ENCODE data around the gene FNDC3B. TPM values are rescaled to one million over a fixed set of nuclear protein-coding genes. Genes with fewer than 3 reads are reported as not detected.
A peak's percentile ranks its signal among the peaks of the same experiment; 100 is the strongest.

FNDC3B gene
- total and polyA plus RNA-seq, 4 donors: 13.3 to 175 (median 100) TPM

- no peak for TF ChIP-seq CTCF (IDR thresholded peaks at IDR 0.05; ENCODE audit: control extremely low read depth, extremely low read depth)
- 81 to 88% methylated on average over 4 of the region's 4 CpGs for WGBS, 2 donors
- Histone ChIP-seq H3K36me3 (ENCODE audit: control insufficient read depth in 4 of 4, insufficient read depth in 4 of 4, low read length in 4 of 4) (peaks cover 6 to 10% (median 8%) of the 10 kb centered on the region in 4 donors), H3K9me3 (ENCODE audit: control insufficient read depth in 4 of 4, insufficient read depth in 3 of 4, low read length in 3 of 4) (no peaks in the 10 kb centered on the region), H3K27ac (ENCODE audit: low read depth in 1 of 2, low read length in 1 of 2) (peak overlapping the region in 1 of 2 donors; percentile 76), H3K4me3 (no peak overlapping the region), H3K9ac (ENCODE audit: insufficient read depth in 1 of 2, low read length in 2 of 2) (no peak overlapping the region), H3K27me3 (ENCODE audit: control insufficient read depth in 3 of 3, insufficient read depth in 3 of 3, low read length in 2 of 3) (no peaks in the 10 kb centered on the region), H3K4me1 (ENCODE audit: control insufficient read depth in 5 of 5, insufficient read depth in 5 of 5, low read length in 5 of 5) (peaks cover 0 to 27% (median 5%) of the 10 kb centered on the region in 5 donors)
- DNase-seq (no peak), ATAC-seq (ENCODE audit: insufficient read depth, low FRiP score) (no peak)
Measured at GRCh38 chr3:172287937-172288477, 248.6 kb downstream of the FNDC3B start.

DNA sequence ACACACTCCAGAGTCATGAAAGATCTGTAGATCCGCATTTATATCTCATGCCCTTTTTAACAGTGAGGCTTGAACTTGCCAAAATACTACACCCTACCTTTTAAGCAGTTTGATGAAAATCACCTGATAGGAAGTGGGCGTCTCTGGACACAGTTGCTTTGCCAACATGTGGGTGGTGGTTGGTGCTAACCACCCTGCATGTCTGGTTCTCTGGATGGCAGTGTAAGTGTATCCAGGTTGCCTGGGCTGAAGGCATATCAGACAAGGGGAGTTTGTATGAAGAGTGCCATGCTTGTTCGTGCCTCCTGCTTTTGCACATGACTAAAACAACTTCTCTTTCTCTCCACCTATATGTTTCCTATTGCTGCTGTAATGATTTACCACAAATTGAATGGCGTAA, 249.3 kb downstream of the FNDC3B start:
- ATAC-seq (ENCODE audit: insufficient read depth, low FRiP score): no peak
- Histone ChIP-seq H3K36me3 (ENCODE audit: control insufficient read depth in 4 of 4, insufficient read depth in 4 of 4, low read length in 4 of 4) (peaks cover 6 to 10% (median 8%) of the 10 kb centered on the region in 4 donors), H3K4me3 (no peak overlapping the region), H3K4me1 (ENCODE audit: control insufficient read depth in 5 of 5, insufficient read depth in 5 of 5, low read length in 5 of 5) (peaks cover 0 to 27% (median 5%) of the 10 kb centered on the region in 5 donors), H3K27ac (ENCODE audit: low read depth in 1 of 2, low read length in 1 of 2) (peak overlapping the region in 1 of 2 donors; percentile 76), H3K27me3 (ENCODE audit: control insufficient read depth in 3 of 3, insufficient read depth in 3 of 3, low read length in 2 of 3) (no peaks in the 10 kb centered on the region), H3K9ac (ENCODE audit: insufficient read depth in 1 of 2, low read length in 2 of 2) (no peak overlapping the region), H3K9me3 (ENCODE audit: control insufficient read depth in 4 of 4, insufficient read depth in 3 of 4, low read length in 3 of 4) (no peaks in the 10 kb centered on the region)
- DNase-seq: no peak
- 73 to 74% methylated on average over 4 of the region's 4 CpGs for WGBS, 2 donors
- TF ChIP-seq CTCF (IDR thresholded peaks at IDR 0.05; ENCODE audit: control extremely low read depth, extremely low read depth): no peak

DNA sequence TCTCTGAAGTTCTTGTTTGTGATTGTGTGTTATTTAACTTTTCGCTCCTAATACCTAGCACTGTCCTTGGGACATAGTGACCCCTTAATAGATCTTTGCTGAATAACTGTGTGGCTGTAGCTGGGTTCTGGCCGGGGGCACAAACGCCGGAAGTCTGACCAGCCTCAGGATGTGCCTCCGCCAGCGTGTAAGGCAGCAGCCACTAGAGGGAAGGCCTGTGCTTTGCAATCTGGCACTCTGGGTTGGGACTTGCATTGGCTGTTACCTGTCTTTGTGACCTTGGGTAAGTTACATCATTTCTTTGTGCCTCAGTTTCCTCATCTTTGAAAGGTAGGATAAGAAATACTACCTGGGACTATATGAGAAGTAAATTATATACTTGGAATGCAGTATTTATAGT, 250.2 kb downstream of the FNDC3B start:
- ATAC-seq (ENCODE audit: insufficient read depth, low FRiP score) (no peak), DNase-seq (no peak)
- Histone ChIP-seq H3K27ac (ENCODE audit: low read depth in 1 of 2, low read length in 1 of 2) (peak overlapping the region in 1 of 2 donors; percentile 4), H3K4me1 (ENCODE audit: control insufficient read depth in 5 of 5, insufficient read depth in 5 of 5, low read length in 5 of 5) (peaks cover 0 to 27% (median 5%) of the 10 kb centered on the region in 5 donors), H3K36me3 (ENCODE audit: control insufficient read depth in 4 of 4, insufficient read depth in 4 of 4, low read length in 4 of 4) (peaks cover 6 to 8% (median 8%) of the 10 kb centered on the region in 4 donors), H3K9ac (ENCODE audit: insufficient read depth in 1 of 2, low read length in 2 of 2) (no peak overlapping the region), H3K4me3 (no peak overlapping the region), H3K27me3 (ENCODE audit: control insufficient read depth in 3 of 3, insufficient read depth in 3 of 3, low read length in 2 of 3) (no peaks in the 10 kb centered on the region), H3K9me3 (ENCODE audit: control insufficient read depth in 4 of 4, insufficient read depth in 3 of 4, low read length in 3 of 4) (no peaks in the 10 kb centered on the region)
- no peak for TF ChIP-seq CTCF (IDR thresholded peaks at IDR 0.05; ENCODE audit: control extremely low read depth, extremely low read depth)
- 61 to 62% methylated on average over 6 of the region's 6 CpGs for WGBS, 2 donors

DNA sequence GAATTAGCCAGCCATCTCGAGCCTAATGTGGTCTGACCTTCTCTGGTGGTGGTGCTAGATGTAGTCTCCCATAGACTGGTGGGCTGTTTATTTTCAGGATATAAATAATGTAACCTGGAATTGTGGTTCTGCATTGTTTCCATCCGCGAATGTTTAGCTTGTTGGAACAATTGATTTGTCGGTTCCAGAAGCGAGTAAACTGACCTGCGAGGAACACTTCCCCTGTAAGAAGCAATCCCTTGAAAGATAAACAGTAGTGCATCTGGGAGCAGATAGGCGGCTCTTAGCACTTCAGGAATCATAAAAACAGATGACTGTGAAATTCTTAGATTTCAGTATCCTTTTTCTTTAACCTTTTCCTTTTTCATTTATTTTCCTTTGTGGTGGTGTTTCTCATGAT, 251.1 kb downstream of the FNDC3B start:
- Histone ChIP-seq H3K4me1 (ENCODE audit: control insufficient read depth in 5 of 5, insufficient read depth in 5 of 5, low read length in 5 of 5) (peaks cover 0 to 25% (median 5%) of the 10 kb centered on the region in 5 donors), H3K9ac (ENCODE audit: insufficient read depth in 1 of 2, low read length in 2 of 2) (no peak overlapping the region), H3K36me3 (ENCODE audit: control insufficient read depth in 4 of 4, insufficient read depth in 4 of 4, low read length in 4 of 4) (peaks cover 8 to 11% (median 8%) of the 10 kb centered on the region in 4 donors), H3K4me3 (no peak overlapping the region), H3K27ac (ENCODE audit: low read depth in 1 of 2, low read length in 1 of 2) (peak overlapping the region in 1 of 2 donors; percentile 4), H3K27me3 (ENCODE audit: control insufficient read depth in 3 of 3, insufficient read depth in 3 of 3, low read length in 2 of 3) (no peaks in the 10 kb centered on the region), H3K9me3 (ENCODE audit: control insufficient read depth in 4 of 4, insufficient read depth in 3 of 4, low read length in 3 of 4) (no peaks in the 10 kb centered on the region)
- WGBS, 2 donors: 70 to 83% methylated on average over 7 of the region's 7 CpGs
- DNase-seq (no peak), ATAC-seq (ENCODE audit: insufficient read depth, low FRiP score) (no peak)
- TF ChIP-seq CTCF (IDR thresholded peaks at IDR 0.05; ENCODE audit: control extremely low read depth, extremely low read depth): no peak

All from lung (tissue), 12 donors.